OCI-LY3 (cell line): ENCODE results near the gene SLMAP.

ENCODE experiments used
- H2AFZ ChIP-seq: fragments of 200-600, 300-600 bp; shearing (Covaris generic); 2 replicates; pipeline ENCODE4 v1.6.0; 2014; ENCODE audit warnings: antibody characterized with exemption, low read depth, low read length
- H3K27ac ChIP-seq: fragments of 200-600, 300-600 bp; sonication (generic); 2 replicates; pipeline ENCODE4 v1.5.1; 2014; ENCODE audit warnings: mild to moderate bottlenecking, low read length, moderate library complexity, mixed read lengths
- H3K27me3 ChIP-seq: fragments of 200-600, 300-600 bp; sonication (generic); 2 replicates; pipeline ENCODE4 v1.6.1; 2014; ENCODE audit warnings: low read depth, low read length, mixed read lengths
- H3K36me3 ChIP-seq: fragments of 200-600, 300-600 bp; sonication (generic); replicated peaks from 2 replicates; pipeline ENCODE3; 2014; ENCODE audit warnings: low read depth, low read length, mixed read lengths
- H3K4me1 ChIP-seq: fragments of 300-600, 200-600 bp; sonication (generic); 2 replicates; pipeline ENCODE4 v1.6.1; 2014; ENCODE audit warnings: low read length, mixed read lengths
- H3K4me2 ChIP-seq: fragments of 200-600, 300-600 bp; sonication (generic); 2 replicates; pipeline ENCODE4 v1.6.1; 2014; ENCODE audit warnings: low read length, mixed read lengths
- H3K4me3 ChIP-seq: fragments of 300-600, 200-600 bp; sonication (generic); 2 replicates; pipeline ENCODE4 v1.5.1; 2014; ENCODE audit warnings: antibody characterized with exemption, mild to moderate bottlenecking, low read length, moderate library complexity
- H3K79me2 ChIP-seq: fragments of 300-600, 200-600 bp; shearing (Covaris generic); 2 replicates; pipeline ENCODE4 v1.6.1; 2014; ENCODE audit warnings: mild to moderate bottlenecking, low read length, mixed read lengths
- H3K9ac ChIP-seq: fragments of 300-600, 200-600 bp; shearing (Covaris generic); 2 replicates; pipeline ENCODE4 v1.6.0; 2014; ENCODE audit warnings: mild to moderate bottlenecking, low read length, moderate library complexity
- H3K9me3 ChIP-seq: fragments of 200-600, 300-600 bp; shearing (Covaris generic); 2 replicates; pipeline ENCODE4 v1.6.1; 2014; ENCODE audit warnings: low read length, mixed read lengths; ENCODE audit not compliant: insufficient read depth
- H4K20me1 ChIP-seq: fragments of 200-600, 300-600 bp; sonication (generic); 2 replicates; pipeline ENCODE4 v1.6.1; 2016; ENCODE audit warnings: low read length, mixed read lengths; ENCODE audit not compliant: insufficient read depth
- CTCF ChIP-seq: fragments of 200-600, 300-600 bp; sonication (generic); IDR thresholded peaks from 2 replicates; pipeline ENCODE4 v1.5.1; 2014; ENCODE audit warnings: antibody characterized with exemption, low read length, low read depth
- EZH2phosphoT487 ChIP-seq: fragments of 200-600 bp; shearing (Covaris generic); IDR thresholded peaks from 2 replicates; pipeline ENCODE4 v1.6.1; 2018; ENCODE audit warnings: antibody characterized with exemption, mixed run types, low read depth

The SLMAP gene

DNA sequence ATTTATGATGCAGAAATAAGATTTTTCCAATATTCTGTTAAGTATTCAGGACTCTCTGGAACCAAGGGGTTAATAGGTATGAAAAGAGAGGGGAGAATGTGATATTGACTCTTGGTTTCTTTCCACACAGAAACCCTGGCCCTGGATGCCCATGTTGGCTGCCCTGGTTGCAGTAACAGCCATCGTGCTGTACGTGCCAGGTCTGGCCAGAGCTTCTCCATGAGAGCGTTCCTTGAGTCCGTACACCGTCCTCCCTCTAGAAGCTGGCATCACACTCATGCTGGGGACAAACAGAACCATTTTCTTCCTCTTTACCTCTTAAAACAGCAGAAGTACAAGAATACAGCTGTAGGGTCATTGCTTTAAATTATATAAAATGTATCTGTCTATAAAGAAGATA is 171.1 kb downstream of the SLMAP start:
- H3K4me1 ChIP-seq: no peaks in the 10 kb centered on the region
- peaks cover 19% of the 10 kb centered on the region for H3K36me3 ChIP-seq
- H3K9ac ChIP-seq: no peak overlapping the region
- no peak overlapping the region for H3K4me2 ChIP-seq
- H3K79me2 ChIP-seq: no peaks in the 10 kb centered on the region
- H3K27me3 ChIP-seq: no peaks in the 10 kb centered on the region
- no peak overlapping the region for H2AFZ ChIP-seq
- H4K20me1 ChIP-seq: no peaks in the 10 kb centered on the region
- no peak for TF ChIP-seq CTCF
- no peak for TF ChIP-seq EZH2phosphoT487
- no peaks in the 10 kb centered on the region for H3K9me3 ChIP-seq
- no peak overlapping the region for H3K27ac ChIP-seq
- H3K4me3 ChIP-seq: no peak overlapping the region

- TF ChIP-seq EZH2phosphoT487 (no peak), CTCF (no peak)
These were observed 171.8 kb downstream of the SLMAP start for GRCh38 chr3:57927916-57928315.

GRCh38 chr3:57928511-57928910 is 172.4 kb downstream of the SLMAP start:
- no peak overlapping the region for H3K9ac ChIP-seq
- H3K36me3 ChIP-seq: peaks cover 15% of the 10 kb centered on the region
- no peaks in the 10 kb centered on the region for H3K9me3 ChIP-seq
- no peak overlapping the region for H3K4me2 ChIP-seq
- no peaks in the 10 kb centered on the region for H3K4me1 ChIP-seq
- TF ChIP-seq EZH2phosphoT487: no peak
- no peak for TF ChIP-seq CTCF
- H3K79me2 ChIP-seq: no peaks in the 10 kb centered on the region
- no peak overlapping the region for H2AFZ ChIP-seq
- no peaks in the 10 kb centered on the region for H4K20me1 ChIP-seq
- H3K4me3 ChIP-seq: no peak overlapping the region
- no peak overlapping the region for H3K27ac ChIP-seq
- H3K27me3 ChIP-seq: no peaks in the 10 kb centered on the region

More at GRCh38 chr3:57927916-57928315, 171.8 kb downstream of the SLMAP start:
- Histone ChIP-seq H3K4me2 (no peak overlapping the region), H3K36me3 (peaks cover 18% of the 10 kb centered on the region), H3K9ac (no peak overlapping the region), H3K4me3 (no peak overlapping the region), H3K9me3 (no peaks in the 10 kb centered on the region), H3K4me1 (no peaks in the 10 kb centered on the region), H4K20me1 (no peaks in the 10 kb centered on the region), H2AFZ (no peak overlapping the region), H3K79me2 (no peaks in the 10 kb centered on the region), H3K27ac (no peak overlapping the region), H3K27me3 (no peaks in the 10 kb centered on the region)

- Histone ChIP-seq H3K27me3 (no peaks in the 10 kb centered on the region), H3K79me2 (no peaks in the 10 kb centered on the region), H4K20me1 (no peaks in the 10 kb centered on the region), H3K9me3 (no peaks in the 10 kb centered on the region), H2AFZ (no peak overlapping the region), H3K27ac (no peak overlapping the region), H3K36me3 (peaks cover 15% of the 10 kb centered on the region), H3K4me3 (no peak overlapping the region), H3K4me2 (no peak overlapping the region), H3K9ac (no peak overlapping the region), H3K4me1 (no peaks in the 10 kb centered on the region)
- TF ChIP-seq EZH2phosphoT487: no peak
- no peak for TF ChIP-seq CTCF
These were observed 173.9 kb downstream of the SLMAP start for GRCh38 chr3:57929988-57930387.
